ENCODE data around the gene ASPSCR1. TPM values are rescaled to one million over a fixed set of nuclear protein-coding genes. Genes with fewer than 3 reads are reported as not detected.

ASPSCR1 gene
- total RNA-seq (10 to 100 TPM; 20.2 to 44.5 (median 26.0) TPM), polyA plus RNA-seq (10 to 100 TPM; 33.7 to 58.8 (median 55.5) TPM)
- long read RNA-seq, donor 1, transcript ASPSCR1-202 (16 exons, 1,843 nt), result major isoform, 5 of 5 reads
- long read RNA-seq, donor 1, partial matches to known transcripts, result 0 of 5 reads
- long read RNA-seq, donor 1, other reads (novel, unspliced or antisense), result 0 of 5 reads
- long read RNA-seq, donor 2, full-length matches to known transcripts, result 4 of 4 reads
- long read RNA-seq, donor 2, partial matches to known transcripts, result 0 of 4 reads
- long read RNA-seq, donor 2, other reads (novel, unspliced or antisense), result 0 of 4 reads

GRCh38 chr17:81977211-81977808 lies at the start of gene ASPSCR1:
Gene ASPSCR1 (plus strand): TSS chr17:81977629. CDS start chr17:81977647, 18 bp downstream.
- Histone ChIP-seq H3K4me3 (peak within 1 kb of the TSS; percentile 84 to 97 (median 93)), H3K27ac (peak within 1 kb of the TSS; percentile 85 to 98 (median 97)), H3K4me1 (peaks cover 7 to 55% (median 30%) of the 10 kb centered on the region in 6 donors), H3K27me3 (replicated peaks in 1 of 7) (no peaks in the 10 kb centered on the region), H3K9me3 (peaks cover 0 to 10% (median 0%) of the 10 kb centered on the region in 8 donors), H3K36me3 (peaks cover 0 to 33% (median 2%) of the 10 kb centered on the region in 6 donors)
- 0 to 1% (median 1%) methylated on average over 26 to 76 of the region's 76 CpGs for WGBS, 5 donors
- intact Hi-C loops (cut with DNase I; ENCODE audit: low total_unique reads), result no loop called here
- TF ChIP-seq CTCF (IDR thresholded peaks at IDR 0.05 in 8 of 11, conservative IDR thresholded peaks at IDR 0.05 in 3 of 11) (peak in 3 of 11 experiments; percentile 13 to 37 (median 36)), POLR2AphosphoS5 (IDR thresholded peaks at IDR 0.05) (peak; percentile 89 to 90 (median 89)), POLR2A (IDR thresholded peaks at IDR 0.05) (peak in 1 of 3 donors; percentile 60)
- DNase-seq, result peak; percentile 98

- WGBS, 5 donors, result 0 to 1% (median 1%) methylated on average over 17 to 98 of the region's 98 CpGs
- no peaks in the 10 kb centered on the region for H3K9me3 ChIP-seq
- intact Hi-C loops (cut with DNase I; ENCODE audit: low total_unique reads), result no loop called here
- TF ChIP-seq CTCF (IDR thresholded peaks at IDR 0.05 in 8 of 11, conservative IDR thresholded peaks at IDR 0.05 in 3 of 11), result peak in 7 of 11 experiments; percentile 22 to 53 (median 37)
- peak; percentile 74 to 88 (median 86) for TF ChIP-seq POLR2AphosphoS5 (IDR thresholded peaks at IDR 0.05)
- TF ChIP-seq POLR2A (IDR thresholded peaks at IDR 0.05), result peak in 1 of 3 donors; percentile 27
- DNase-seq, result peak; percentile 97
- peak within 1 kb of the TSS; percentile 83 to 99 (median 94) for H3K4me3 ChIP-seq
- peaks cover 24 to 57% (median 52%) of the 10 kb centered on the region in 6 donors for H3K4me1 ChIP-seq
- H3K36me3 ChIP-seq, result peaks cover 0 to 1% (median under 1%) of the 10 kb centered on the region in 6 donors
- H3K27ac ChIP-seq, result peak within 1 kb of the TSS; percentile 45 to 98 (median 94)
- peaks cover 0 to 50% (median 34%) of the 10 kb centered on the region in 7 donors for H3K27me3 ChIP-seq (replicated peaks in 1 of 7)
Observed at GRCh38 chr17:81927653-81928543, 49.5 kb upstream of the ASPSCR1 start, which contains the start of gene MAFG. Gene MAFG (minus strand): TSS chr17:81927735. CDS start chr17:81923185, 4,550 bp downstream.

DNA sequence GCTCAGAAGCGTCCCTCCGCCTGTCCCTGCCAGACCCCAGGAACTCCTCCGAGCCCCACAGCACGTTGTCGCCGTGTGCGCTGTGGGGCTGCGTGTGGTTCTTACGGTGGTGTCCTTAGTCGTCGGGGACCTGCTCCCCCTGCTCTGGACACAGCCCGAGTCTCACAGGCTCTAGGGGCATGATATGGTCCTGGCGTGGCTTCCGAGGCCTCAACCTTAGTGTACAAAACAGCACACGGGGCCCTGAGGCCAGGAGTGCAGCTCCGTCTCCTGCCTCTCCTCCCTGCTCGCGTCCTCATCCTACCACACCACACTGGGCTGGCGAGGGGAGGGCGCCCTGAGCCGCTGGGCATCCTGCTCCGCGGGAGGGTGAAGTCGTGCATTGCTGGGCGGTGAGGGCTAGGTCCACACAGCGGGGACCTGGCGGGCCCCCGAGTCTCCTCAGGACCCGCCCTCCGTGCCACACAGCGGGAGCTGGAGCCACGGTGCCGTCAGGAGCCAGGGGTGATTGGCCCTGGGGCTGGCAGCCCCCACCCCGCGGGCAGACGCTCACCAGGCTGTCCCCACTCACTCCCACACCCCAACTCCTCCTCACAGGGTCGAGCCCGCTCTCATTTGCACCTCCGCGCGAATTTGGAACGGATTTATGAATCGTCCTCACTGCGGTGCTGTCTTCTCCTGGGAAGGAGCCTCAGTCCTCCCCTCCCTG lies 48.7 kb upstream of the ASPSCR1 start:
- Histone ChIP-seq H3K4me3 (peak overlapping the region in 7 of 8 donors; percentile 49 to 99 (median 92)), H3K27me3 (replicated peaks in 1 of 7) (peaks cover 0 to 56% (median 34%) of the 10 kb centered on the region in 7 donors), H3K9me3 (no peaks in the 10 kb centered on the region), H3K27ac (no peak overlapping the region), H3K36me3 (no peaks in the 10 kb centered on the region), H3K4me1 (peaks cover 20 to 49% (median 44%) of the 10 kb centered on the region in 6 donors)
- DNase-seq, result no peak
- 21 to 48% (median 23%) methylated on average over 20 to 44 of the region's 44 CpGs for WGBS, 5 donors
- intact Hi-C loops (cut with DNase I; ENCODE audit: low total_unique reads), result no loop called here
- no peak for TF ChIP-seq POLR2A (IDR thresholded peaks at IDR 0.05)
- no peak for TF ChIP-seq POLR2AphosphoS5 (IDR thresholded peaks at IDR 0.05)
- TF ChIP-seq CTCF (IDR thresholded peaks at IDR 0.05 in 8 of 11, conservative IDR thresholded peaks at IDR 0.05 in 3 of 11), result no peak

All from spleen (tissue), 13 donors.